ENCODE data around the gene PDZD7.

GRCh38 chr10:101065481-101066145 lies 34.7 kb upstream of the PDZD7 start:
- no peak for TF ChIP-seq CTCF (IDR thresholded peaks at IDR 0.05; ENCODE audit: low read depth, low read length, missing input control)
- TF ChIP-seq REST (IDR thresholded peaks at IDR 0.05): no peak
- TF ChIP-seq MAX (IDR thresholded peaks at IDR 0.05): no peak
- TF ChIP-seq GABPA (IDR thresholded peaks at IDR 0.05 in 1 of 2, conservative IDR thresholded peaks at IDR 0.05 in 1 of 2): no peak
- TF ChIP-seq RAD21 (IDR thresholded peaks at IDR 0.05): no peak
- TF ChIP-seq TAF1 (conservative IDR thresholded peaks at IDR 0.05): no peak
- no peak for TF ChIP-seq EGR1 (IDR thresholded peaks at IDR 0.05; ENCODE audit: low read depth in 2 of 2)
